GM12891 (cell line): ENCODE results near the gene LASP1NB.

Experiments used
- PAX5 ChIP-seq: IDR thresholded peaks from 2 replicates; pipeline ENCODE4 v1.6.1; 2011; ENCODE audit warnings: low read length, moderate library complexity, mild to moderate bottlenecking; ENCODE audit not compliant: insufficient read depth, severe bottlenecking
- POLR2A ChIP-seq: IDR thresholded peaks from 2 replicates; pipeline ENCODE4 v1.6.1; 2011; ENCODE audit warnings: low read depth, low read length, control low read depth
- POLR2AphosphoS5 ChIP-seq: IDR thresholded peaks from 2 replicates; pipeline ENCODE4 v1.6.1; 2011; ENCODE audit warnings: low read depth, low read length, control low read depth

GRCh38 chr17:38881600-38882191, 43.7 kb upstream of the LASP1NB start:
- TF ChIP-seq POLR2A: no peak
- TF ChIP-seq POLR2AphosphoS5: no peak
- no peak for TF ChIP-seq PAX5
